Right renal pelvis (tissue), 4 donors: ENCODE measurements around the gene ERCC2. TPM values are rescaled to one million over a fixed set of nuclear protein-coding genes. Genes with fewer than 3 reads are reported as not detected.

Source experiments
- DNase-seq, 4 donors: peaks; one replicate each; pipeline ENCODE4 v3.0.0-alpha.2; 2013; ENCODE audit warnings: low read depth in 4 of 4, low spot score in 3 of 4, missing footprints in 1 of 4
- polyA plus RNA-seq, 4 donors: library from polyadenylated mRNA; unstranded; fragments of 120-200 nt; gene quantifications; one replicate each; pipeline ENCODE4 v1.2.1, GENCODE V29; 2013; ENCODE audit not compliant: insufficient read length in 4 of 4

Gene ERCC2
- polyA plus RNA-seq, 4 donors = 33.2 to 35.5 (median 33.8) TPM

- DNase-seq = no peak
Measured at GRCh38 chr19:45356760-45357444, 13.5 kb downstream of the ERCC2 start.

- DNase-seq = no peak
Measured at GRCh38 chr19:45355910-45356309, 14.5 kb downstream of the ERCC2 start.

DNA sequence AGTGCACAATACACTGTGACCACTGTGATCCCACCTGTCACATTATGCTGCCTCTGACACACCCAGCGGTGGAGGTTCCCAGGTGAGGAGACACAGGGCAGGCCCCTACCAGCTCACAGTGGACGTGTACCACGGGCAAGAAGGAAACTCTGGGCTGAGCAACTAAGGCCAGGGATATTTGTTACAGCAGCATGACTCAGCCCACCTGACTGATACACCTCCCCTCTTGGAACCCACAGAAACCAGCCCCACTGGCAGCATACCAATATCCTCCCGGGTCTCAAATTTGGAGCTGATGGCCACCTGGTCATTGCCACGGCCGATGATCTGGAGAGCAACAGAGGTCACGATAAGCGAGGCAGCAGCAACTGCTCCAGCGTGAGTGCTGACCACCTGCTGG, 15.0 kb downstream of the ERCC2 start:
- no peak for DNase-seq

DNA sequence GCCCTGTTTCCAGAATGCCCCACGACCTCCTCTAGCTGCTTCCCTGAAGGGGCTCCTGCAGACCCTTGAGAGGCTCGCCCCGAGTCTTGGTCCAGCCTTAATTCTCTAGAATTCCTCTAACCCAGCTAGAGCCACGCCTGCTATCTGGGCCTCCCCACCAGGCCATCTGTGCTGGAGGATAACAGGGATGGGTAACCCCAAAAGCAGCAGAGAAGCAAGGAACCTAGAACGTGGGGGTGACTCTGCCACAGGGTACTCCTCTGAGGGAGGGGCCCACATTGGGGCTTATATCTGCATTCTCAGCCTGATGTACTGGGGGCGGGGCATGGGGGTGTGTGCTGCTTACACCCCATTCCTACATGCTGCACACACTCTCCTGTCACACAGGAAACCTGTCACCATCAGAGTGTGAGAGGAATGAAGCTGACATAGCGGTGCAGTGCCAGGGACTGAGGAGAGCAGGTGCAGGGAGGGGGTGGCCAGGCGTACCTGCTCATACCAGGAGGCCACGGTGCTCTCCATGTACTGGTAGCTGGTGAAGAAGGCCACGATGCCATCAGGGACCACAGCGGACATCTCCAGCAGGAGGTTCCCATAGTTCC, 16.0 kb downstream of the ERCC2 start:
- no peak for DNase-seq

GRCh38 chr19:45352914-45353796, 17.2 kb downstream of the ERCC2 start:
- DNase-seq = no peak

DNA sequence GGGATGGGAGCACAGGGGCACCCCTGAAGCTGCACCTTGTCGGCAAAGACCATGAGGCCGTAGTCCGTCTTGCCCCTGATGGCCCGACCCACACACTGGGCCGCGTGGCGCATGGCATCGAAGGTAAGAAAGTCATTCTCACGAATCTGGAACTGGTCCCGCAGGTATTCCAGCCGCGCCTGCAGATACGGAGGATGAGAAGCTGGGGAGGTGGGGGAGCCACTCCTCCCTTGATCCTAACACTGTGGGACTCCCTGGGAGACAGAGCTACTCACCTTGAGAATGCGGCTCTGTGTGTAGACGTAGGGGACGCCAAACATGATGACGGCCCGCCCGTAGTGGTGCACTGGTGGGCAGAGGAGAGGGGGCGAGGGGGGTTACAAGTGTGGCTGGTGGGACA, 17.9 kb downstream of the ERCC2 start:
- DNase-seq = no peak

- DNase-seq = no peak
Measured at GRCh38 chr19:45352062-45352461, 18.3 kb downstream of the ERCC2 start.

- no peak for DNase-seq
Measured at GRCh38 chr19:45351401-45351952, 18.9 kb downstream of the ERCC2 start.

- no peak for DNase-seq
Measured at GRCh38 chr19:45350477-45351058, 19.8 kb downstream of the ERCC2 start.

DNA sequence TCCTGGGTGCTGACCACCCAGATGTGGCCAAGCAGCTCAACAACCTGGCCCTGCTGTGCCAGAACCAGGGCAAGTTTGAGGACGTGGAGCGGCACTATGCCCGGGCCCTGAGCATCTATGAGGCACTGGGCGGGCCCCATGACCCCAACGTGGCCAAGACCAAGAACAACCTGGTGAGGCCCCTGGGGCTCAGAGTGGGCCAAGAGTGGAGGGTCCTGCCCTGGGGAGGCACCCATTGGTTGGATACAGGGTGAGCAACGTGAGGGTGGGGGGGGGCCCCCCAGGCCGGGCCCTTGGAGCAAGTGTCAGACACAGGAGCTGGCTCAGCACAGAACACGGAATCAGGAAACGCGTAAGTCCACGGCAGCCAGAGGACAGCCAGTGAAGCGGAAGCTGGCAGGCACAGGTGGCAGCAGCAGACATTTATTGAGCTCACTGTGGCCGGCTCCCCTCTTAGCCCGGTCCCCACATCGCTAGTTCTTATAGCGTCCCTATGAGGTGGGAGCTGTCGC, 20.9 kb downstream of the ERCC2 start:
- no peak for DNase-seq

DNA sequence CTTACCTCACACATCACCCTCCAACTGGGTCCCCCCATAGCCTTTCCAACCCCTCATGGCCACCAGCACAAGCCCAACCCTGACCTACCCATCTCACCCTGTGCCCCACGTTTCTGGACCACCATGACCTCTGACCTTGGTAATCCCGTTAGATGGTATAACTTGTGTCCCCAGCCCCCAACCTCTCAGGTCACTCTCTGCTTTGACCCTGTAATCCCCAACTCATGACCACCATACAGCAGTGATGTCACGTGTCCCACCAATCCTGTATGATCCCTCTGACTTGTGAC, 21.3 kb downstream of the ERCC2 start:
- DNase-seq = no peak

DNA sequence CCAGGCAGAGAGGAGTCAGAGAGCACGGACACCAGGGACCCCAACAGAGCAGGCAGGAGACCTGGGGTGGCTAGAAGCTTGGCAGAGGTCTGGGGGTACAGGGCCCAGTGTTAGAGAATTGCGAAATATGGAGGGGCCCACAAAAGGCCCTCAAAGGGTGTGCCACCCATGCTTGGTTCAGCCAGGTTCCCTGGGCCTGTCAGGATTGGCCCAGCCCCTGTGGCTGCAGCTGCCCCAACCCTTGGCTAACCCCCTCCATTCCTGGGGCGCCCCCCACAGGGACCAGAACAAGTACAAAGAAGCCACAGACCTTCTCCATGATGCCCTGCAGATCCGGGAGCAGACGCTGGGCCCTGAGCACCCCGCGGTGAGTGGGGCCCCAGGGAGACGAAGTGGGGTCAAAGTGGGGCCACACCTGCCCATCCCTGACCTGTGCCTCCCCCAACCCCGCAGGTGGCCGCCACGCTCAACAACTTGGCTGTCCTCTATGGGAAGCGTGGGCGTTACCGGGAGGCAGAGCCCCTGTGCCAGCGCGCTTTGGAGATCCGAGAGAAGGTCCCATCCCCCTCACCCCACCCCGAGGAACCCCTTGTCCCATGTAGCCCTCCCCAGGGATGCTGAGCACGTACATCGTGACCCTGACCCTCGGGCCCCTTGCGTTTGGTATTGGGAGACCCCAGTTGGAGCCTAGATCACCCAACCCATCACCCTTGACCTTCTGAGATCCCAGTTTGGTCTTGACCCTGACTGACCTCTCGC, 21.8 kb downstream of the ERCC2 start:
- no peak for DNase-seq

GRCh38 chr19:45347570-45348366, 22.6 kb downstream of the ERCC2 start:
- no peak for DNase-seq

- no peak for DNase-seq
Measured at GRCh38 chr19:45346449-45346848, 23.9 kb downstream of the ERCC2 start.

DNA sequence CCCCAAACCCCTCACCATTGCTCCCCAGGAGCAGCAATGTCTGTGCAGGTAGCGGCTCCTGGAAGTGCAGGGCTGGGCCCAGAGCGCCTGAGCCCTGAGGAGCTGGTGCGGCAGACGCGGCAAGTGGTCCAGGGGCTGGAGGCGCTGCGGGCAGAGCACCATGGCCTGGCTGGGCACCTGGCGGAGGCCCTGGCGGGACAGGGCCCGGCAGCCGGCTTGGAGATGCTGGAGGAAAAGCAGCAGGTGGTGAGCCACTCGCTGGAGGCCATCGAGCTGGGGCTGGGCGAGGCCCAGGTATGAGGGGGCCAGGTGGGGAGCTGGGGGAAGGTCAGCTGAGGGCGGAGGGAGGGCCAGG, 24.9 kb downstream of the ERCC2 start:
- no peak for DNase-seq

DNA sequence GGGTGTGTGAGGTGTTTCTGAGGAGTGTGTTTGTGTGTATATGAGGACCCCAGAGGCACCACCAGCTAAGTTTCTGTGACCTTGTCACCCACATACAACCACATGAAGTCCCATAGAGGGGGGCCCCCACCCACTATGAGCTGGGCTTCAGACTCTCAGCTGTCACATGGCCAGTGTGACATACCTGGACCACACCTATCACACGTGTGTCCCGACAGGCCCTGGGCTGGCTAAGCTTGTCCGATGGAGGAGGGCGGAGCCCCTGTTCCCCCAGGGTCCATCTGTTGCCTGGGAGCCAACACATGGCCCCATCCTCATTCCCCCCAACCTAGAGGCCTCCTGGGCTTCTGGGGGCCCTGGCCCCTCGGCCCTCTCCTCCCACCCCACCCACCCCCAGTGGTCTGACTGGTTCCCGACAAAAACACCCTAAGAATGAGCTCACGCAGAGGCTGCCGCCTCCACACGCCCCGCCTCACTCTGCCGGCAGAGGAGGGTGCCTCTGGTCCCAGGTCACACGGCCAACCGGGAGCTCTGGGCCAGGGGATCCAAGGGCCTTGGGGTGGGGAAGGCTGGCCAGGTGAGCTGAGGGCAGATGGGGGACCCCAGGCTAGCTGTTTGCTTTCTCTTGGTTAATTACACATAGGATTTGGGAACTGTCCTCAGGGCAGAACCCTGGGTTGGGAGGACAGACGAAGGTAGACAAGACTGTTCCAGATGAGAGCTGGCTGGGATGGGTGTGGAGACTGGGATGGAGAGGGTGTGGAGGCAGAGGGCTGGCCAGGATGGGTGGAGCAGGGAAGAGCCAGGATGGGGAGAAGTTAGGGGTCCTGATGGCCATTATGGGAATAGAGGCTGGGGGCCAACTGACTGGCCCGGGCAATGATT, 25.5 kb downstream of the ERCC2 start:
- no peak for DNase-seq

DNA sequence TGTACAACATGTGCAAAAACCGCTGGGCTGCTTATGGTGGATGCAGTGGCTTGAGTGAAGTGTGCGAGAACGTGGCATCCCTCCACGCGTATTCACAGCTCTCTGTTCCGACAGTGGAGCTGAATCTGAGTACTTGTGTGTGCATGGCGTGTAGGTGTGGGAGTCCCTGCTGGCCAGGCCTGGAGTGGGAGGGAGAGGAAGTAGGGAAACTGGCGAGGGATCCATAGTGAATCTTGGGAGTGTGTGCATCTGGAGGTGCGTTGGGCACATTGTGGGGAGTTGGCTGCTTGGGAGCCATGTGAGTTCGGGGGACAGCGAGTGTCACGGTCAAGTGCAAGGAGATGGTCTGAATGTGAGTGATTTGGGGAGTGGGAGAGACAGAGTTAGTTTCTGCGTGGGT, 27.5 kb downstream of the ERCC2 start:
- no peak for DNase-seq

DNA sequence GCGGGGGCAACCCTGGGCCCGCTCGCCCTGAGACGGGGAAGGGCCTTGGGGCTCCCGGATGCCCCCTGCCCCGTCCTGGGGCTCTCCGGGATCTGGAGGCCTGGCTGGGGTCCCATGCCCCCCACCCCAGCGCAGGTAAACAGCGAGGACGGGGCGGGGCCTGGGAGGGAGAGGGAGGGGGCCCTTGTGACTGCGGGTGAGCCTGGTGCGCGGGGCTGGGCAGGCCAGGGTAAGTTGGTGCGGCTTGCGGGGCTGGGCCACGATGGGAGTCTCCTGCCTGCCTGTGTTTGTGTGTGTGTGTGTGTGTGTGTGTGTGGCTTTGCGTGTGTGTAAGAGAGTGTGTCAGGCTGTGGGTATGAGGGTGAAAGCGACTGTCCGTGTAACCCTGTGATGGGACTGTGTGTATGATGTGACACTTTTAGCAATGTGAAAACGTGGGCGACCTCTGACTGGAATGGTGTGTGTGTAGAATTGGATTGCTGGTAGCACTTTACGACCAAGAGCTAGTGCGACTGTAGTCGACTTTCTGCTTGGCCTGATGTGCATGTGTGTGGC, 29.4 kb downstream of the ERCC2 start:
- no peak for DNase-seq
